Renal cortical epithelial cell (primary cell): ENCODE data around the gene PLD5. TPM values are rescaled to one million over a fixed set of nuclear protein-coding genes. Genes with fewer than 3 reads are reported as not detected.
"Not testable (repeated sequence)": the region's sequence is repeated elsewhere in the genome, so short reads cannot be mapped to it uniquely, and the experiment has no call there.

Experiments used
- DNase-seq: peaks from one replicate; pipeline ENCODE4 v3.0.0-alpha.2; 2011; ENCODE audit warnings: low read depth
- total RNA-seq: library from RNA; depleted of rRNA; stranded (reverse); fragments of >200 nt; gene quantifications from 2 replicates; pipeline ENCODE4 v1.2.3, GENCODE V29; 2014

PLD5 gene
- total RNA-seq, 1 donor from 2014 or later: 1.7 TPM

DNA sequence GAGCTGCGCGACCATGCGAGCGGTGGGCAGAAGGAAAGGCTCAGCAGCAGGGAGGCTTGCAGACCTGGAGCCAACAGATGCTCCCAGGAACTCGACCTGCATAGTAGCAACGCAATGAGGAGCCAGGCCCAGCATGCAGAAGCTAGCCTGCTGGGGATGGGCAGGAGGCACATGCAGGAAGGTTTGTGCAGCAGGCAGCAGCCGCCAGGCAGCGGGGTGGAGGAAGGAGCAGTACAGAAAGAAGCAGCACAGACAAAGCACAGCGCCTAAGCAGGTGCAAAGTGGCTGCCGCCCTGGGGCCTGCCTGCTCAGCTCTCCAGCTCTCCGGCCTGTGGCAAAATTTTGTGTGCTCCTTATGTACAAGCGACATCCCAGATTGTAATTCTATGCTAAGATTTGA is 312.1 kb downstream of the PLD5 start:
- no peak for DNase-seq

DNA sequence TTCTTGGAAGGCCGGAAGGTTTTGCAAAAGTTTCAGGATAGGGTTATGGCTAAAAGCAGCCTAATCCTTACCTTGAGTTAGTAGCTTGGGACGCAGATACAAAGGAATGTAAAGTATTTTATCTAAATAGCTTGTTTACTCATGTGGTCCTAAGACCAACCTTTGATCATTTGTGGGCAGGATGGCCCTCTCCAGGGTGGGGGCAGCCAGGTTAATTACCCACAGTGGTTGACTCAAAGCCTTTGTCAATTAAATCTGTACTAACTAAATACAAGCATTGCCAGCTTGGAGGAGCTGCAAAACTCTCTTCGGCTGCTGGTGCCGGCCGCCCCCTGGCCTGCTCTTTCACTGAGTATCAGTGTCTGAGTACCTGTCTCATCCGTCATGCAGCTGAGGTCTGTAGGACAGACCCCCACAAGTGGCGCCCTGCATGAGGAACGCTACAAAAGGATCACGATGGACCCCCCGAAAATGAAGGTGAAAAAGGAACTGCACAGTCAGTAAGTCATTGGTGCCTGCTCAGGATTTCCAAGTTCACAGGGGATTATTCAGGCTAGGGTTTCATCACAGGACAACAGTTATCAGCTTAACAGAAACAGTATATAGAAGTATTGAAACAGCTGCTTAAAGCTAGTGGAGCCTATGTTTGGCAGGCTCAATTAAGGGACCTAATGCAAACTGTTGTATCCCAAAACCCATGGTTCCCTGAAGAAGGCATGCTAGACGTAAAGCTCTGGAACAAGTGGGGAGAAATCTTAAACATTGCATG is 313.1 kb downstream of the PLD5 start:
- DNase-seq: no peak

DNA sequence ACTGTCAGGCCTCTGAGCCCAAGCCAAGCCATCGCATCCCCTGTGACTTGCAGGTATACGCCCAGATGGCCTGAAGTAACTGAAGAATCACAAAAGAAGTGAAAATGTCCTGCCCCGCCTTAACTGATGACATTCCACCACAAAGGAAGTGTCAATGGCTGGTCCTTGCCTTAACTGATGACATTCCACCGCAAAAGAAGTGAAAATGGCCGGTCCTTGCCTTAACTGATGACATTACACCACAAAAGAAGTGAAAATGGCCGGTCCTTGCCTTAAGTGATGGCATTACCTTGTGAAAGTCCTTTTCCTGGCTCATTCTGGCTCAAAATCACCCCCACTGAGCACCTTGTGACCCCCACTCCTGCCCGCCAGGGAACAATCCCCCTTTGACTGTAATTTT is 314.2 kb downstream of the PLD5 start:
- not testable (repeated sequence) for DNase-seq

DNA sequence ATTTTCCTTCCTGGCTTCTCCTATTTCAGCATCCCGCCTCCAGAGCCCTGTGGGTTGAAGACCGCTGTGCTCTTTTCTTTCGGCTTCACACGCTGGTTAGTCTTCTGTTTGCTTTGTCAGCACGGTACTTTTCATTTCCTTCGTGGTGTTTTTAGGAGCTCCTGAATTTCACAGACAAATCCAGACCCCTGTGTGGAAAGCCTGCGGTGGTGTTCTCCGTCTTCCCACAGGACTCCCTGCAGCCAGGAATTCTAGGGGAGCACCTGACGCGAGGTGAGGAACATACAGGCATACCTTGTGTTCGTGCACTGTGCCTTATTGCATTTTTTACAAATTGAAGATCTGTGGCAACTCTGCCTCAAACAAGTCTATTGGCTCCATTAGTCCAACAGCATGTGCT is 315.4 kb downstream of the PLD5 start:
- DNase-seq: no peak

DNA sequence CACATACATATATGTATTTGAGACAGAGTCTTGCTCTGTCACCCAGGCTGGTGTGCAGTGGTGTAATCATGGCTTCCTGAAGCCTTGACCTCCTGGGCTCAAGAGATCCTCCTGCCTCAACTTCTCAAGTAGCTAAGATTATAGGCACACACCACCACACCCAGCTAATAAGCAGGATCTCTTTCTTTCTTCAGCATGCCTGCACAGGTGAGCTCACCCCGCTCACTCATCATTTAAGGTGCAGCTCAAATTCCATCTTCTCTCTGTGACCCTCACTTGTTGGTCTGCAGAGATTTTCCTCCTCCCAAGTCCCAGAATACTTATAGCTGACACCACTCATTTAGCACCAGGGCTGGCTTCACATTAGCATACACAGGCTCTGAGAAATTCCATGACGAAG is 316.5 kb downstream of the PLD5 start:
- DNase-seq: no peak

DNA sequence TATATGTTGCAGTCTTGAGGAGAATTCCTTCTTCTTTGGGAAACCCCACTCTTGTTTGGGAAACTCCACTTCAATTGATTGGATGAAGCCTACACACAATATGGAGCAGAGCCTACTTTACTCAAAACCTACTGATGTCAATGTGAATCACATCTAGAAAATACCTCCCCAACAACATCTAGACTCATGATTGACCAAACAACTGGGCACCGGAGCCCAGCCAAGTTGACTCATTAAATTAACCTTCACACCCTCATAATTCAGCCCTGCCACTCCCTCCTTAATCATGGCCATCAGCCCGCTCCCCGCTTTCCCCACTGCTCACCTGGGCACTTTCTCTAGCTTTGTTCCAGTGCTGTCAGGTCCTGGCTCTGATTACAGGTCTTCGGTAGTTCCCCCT is 317.5 kb downstream of the PLD5 start:
- no peak for DNase-seq

DNA sequence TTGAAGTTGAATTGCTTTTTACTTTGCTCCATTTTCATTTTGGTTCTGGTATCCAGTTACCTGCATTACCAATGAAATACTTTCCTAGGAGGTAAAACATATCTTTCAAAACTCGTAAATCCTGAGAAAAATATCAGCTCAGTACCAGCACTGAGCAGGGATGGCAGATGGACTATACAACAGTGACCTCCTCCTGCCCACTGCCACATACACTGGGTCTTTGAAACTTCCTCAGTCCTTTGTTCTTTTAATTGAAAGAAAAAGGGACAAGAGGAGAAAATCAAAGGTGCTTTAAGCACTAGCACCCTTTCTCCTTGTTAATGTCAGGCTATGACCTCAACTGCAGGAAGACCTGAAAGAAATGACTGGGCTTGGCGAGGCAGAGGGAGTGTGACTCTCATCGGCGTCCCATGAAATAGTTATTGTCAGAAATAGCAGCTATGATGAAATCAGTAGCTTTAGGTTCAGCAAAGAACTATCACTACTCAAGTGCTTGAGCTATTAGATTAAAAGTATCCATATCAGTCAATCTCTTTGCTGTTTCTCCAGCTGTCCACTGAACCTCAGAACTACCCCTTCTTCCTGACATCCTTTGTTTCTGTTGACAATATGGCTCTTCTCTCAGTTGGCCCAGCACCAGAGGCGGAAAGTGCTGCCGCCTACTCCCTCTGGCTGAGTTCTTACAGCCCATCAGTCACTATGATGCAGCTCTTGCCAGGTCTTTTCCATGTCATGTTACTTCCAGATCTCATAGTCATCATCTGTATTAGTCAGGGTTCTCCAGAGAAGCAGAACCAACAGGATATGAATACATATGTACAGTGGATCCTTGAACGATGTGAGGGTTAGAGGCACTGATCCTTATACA is 318.6 kb downstream of the PLD5 start:
- DNase-seq: no peak

DNA sequence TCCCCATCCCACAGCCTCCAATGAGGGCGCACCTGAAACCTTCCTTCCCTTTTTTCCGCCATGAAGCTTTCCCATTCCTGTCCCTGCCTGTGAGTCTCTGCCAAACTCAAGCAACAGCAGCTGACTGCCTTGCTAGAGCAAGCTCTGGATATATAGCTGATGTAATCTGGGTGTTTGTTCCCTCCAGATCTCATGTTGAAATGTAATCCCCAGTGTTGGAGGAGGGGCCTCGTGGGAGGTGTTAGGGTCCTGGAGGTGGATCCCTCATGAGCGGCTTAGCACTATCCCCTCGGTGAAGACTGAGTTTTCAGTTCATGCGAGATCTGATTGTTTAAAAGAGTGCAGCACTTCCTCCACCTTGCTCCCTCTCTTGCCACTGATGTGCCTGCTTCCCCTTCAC is 321.2 kb downstream of the PLD5 start:
- no peak for DNase-seq

DNA sequence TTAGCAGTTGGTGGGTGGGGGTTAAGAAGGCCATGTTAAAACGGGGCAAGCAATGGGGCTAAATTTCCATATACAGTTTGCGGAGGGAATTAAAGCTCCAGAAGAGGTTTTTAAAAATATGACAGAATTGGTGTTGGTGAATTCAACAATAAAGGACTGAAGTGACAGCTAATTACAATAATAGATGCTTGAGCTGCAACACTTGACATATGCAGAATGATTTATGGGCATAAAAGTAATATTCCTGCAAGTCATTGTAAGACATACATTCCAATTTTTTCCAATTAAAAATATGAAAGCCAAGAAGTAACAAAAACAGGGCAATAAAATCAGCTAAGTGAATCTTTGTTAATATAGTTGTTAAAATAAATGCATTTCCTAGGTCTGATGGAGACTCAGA is 323.4 kb downstream of the PLD5 start:
- no peak for DNase-seq

DNA sequence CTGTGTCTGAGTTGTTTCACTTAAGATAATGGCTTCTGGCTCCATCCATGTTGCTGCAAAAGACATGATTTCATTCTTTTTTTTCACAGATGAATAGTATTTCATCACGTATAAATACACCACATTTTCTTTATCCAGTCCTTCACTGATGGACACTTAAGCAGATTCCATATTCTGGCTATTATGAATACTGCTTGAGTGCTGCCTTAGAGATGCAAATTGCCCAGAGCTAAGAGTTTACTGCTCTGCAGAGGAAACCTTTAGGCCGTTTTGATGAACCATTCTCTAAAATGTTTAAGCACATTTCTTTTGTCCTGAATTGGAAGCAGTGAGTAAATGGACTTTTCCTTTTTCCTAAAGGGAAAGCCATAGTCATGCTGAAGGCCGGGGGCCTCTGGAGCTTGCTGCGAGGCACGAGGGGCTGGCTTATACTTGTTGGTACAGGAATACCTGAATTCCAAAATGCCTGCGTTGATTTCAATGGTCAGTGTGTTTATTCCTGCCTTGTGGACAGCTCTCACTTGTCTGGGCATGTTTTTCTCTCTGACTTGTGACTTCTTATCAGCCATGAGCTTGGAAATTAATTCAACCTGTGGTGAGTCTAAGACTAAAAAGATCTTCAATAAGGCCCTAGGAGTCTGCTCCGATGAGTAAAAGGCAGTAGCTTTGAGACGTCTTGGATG is 324.6 kb downstream of the PLD5 start:
- DNase-seq: no peak

DNA sequence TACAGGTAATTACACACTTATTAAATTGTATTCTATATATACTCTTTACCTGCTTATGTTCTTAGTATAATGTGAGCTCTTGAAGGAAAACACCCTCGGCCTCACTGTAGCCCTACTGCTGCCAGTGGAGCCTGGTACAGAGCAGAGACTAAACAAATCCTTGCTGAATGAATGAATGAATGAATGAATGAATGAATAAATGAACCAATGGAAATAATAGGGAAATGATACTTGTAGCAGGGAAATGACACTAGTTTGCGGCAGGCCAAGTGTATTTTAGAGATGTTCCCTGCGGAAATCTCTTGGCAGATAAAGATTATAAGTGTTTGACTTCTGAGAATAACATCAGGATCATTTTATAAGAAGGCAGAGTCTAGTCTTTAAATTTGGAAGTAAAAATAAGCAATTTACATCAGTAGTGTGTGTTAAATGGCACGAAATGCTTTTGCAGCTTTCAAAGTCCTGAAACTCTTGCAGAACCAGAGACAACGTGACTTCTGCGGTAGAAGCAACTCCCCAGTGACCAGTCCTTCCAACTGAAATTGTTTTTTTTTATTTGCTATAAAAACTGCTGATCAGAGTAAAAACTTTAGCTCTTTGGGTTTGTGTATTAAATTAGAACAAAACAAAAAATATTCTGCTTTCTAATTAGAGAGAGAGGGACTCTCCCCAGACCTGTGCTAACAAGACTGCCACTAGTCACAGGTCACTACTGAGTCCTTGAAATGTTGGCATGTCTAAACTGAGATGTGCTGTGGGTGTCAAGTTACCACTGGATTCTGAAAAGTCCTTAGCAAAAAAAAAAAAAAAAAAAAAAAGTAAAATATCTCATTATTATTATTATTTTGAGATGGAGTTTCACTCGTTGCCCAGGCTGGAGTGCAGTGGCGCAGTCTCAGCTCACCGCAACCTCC is 326.3 kb downstream of the PLD5 start:
- DNase-seq: no peak

DNA sequence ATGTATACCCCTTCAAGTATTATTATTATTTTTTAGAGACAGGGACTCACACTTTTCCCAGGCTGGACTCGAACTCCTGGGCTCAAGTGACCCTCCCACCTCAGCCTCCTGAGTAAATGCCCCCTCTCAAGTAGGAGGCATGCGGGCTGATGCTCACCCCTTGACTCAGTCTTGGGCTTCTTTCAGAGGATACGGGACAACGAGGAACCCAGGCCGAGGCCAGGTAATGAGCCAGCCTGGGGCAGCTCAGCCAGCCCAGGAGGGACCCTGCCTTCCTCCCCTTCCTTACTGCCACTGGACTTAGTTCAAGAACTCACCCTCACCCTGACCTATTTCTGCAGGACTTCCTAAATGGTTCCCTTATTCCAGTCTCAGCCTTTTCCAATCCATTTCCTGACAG is 327.6 kb downstream of the PLD5 start:
- no peak for DNase-seq

DNA sequence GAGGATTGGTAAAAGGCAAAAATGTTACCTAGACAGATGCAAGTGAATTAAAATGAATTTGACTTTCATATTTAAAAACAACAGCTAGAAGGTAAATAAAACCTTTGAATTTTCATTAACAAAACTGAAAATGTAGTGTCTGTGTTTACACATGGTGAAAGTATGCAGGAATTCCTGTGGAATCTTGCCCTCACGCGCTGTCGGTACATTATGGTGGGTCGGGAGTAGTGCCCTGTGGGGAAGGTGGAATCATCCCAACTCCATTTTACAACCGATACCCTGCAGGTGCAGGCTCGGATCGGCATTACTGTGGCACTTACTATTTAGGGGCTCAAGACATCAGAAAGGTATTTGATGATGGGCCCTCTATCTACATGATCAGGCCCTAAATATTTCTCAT is 328.4 kb downstream of the PLD5 start:
- no peak for DNase-seq

DNA sequence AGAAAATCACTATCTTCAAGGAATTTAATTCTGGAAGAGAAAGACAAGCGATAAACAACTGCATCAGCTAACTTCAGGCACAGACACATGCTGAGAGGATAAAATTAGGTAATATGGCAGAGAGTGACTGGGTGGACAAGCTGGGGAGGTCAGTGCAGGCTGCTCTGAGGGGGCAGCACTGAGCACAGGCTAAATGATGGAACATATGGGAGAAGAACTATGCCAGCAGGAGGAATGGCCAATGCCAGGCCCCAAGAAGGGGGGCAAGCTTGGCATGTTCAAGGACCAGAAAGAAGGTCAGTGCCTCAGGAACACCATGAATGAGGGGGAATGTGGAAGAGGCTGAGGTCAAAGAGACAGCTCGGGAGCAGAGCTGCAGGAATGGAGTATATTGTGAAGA is 334.9 kb downstream of the PLD5 start:
- DNase-seq: no peak

DNA sequence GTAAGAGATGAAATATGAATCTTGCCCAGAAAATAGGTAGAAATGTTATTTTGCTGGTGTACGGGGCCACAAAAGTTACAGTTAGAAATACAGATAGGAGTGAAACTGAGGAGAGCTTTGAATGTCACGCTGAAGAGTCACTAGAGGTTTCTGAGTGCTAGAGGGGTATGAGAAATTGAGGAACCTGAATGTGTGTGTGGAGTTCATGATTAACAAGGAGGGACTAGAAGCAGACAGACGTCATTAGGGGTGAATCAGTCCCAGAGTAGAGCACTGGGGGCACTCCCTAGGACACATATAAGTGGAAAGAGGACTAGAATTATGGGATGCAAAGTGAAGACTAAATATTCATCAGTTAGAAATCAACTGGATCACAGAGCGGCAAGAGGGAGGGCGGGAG is 336.7 kb downstream of the PLD5 start:
- no peak for DNase-seq

DNA sequence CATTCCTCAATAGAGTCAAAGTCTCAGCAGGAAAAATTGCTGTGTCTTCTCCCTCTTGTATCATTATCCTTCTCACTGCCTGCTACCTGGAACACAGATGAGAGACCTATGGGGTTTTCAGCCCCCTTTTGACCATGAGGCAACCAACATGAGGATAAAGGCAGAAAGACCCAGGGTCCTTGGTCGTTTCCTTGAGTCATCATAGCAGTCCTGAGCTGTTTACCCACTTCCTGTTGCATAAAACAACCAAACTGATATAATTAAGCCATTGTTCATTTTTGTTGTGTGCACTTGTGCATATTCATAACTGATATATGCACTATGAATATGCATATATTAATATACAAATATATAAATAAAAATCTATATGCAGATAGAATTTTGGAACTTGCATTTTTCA is 337.3 kb downstream of the PLD5 start:
- DNase-seq: no peak

DNA sequence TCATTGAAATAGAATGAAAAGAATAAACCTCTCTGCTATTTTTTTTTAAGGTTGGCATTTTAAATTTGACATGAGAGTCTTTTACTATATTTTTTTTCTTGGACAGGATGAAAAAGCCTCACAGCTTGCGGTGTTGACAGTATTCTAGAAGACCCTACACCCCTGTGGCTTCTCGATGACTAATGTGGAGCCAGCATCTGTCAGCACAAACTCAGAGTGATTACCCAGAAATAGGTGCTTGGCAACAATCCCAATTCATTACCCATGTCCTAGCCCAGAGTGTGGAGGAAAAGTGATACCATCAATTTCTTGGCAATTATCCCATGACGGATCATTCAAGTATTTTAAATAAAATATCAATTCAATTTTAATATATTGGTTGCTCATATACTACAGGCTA is 338.8 kb downstream of the PLD5 start:
- peak; percentile 9 for DNase-seq

DNA sequence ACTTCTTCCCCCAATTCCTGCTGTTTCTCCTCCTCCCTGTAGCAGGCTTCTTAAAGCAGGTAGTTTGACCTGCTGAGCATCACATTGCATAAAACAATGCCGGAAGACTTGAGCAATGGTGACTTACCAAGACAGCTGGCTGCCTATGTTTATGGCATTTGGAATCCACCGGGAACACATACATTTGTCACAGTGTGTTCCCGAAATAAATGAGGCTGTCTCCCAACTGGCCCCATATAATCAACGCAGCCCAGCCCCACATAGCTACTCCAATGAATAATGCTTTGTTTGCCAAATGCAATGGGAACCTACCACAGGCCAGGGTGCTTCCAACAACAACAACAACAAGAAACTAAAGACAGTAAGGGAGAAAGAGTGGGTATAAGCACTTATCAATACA is 339.5 kb downstream of the PLD5 start:
- no peak for DNase-seq

DNA sequence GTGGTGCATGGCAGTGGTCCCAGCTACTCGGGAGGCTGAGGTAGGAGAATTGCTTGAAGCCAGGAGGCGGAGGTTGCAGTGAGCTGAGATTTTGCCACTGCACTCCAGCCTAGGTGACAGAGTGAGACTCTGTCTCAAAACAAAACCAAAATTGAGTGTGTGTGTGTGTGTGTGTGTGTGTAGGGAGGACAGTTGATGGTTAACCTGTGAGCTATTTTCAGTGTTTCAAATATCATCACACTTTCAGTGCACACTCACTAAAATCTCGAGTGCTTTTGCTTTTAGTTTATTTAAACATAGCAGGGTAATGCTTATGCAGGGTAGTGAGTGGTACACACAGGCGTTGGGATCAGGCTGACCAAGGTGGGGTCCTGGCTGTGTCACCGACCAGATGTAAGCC is 344.7 kb downstream of the PLD5 start:
- not testable (repeated sequence) for DNase-seq

DNA sequence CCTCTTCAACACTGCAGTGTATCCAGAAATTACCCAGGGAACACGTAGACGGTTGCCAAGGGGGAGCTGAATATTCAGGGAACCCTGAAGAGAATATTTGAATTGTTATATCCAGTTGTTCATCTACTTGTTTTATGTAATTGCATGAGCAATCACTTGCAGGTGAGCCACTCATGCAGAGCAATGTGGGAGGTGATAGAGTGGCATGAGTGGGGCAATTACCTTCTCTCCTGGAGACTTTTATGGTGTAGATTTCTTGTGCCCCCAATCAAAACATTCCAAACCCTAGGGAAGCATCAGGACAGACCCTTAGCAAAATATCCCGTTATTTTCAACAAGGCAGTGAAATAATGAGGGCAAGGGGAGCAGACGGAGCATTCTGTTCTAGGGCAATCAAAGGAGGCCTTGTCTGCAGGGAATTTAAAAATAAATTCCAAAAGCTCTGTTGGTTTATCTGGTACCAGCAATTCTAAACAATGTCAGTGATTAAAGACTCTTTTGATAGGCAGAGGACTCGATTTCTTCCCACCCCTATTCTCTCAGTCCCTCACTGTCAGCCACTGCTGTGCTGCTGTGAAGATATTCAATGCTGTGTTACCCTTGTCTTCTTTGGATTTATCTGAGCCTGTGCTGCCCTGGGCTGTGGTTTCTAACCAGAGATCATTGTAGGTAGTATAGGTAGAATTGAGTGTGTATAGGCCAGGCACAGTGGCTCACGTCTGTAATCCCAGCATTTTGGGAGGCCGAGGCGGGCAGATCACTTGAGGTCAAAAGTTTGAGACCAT is 345.4 kb downstream of the PLD5 start:
- no peak for DNase-seq

DNA sequence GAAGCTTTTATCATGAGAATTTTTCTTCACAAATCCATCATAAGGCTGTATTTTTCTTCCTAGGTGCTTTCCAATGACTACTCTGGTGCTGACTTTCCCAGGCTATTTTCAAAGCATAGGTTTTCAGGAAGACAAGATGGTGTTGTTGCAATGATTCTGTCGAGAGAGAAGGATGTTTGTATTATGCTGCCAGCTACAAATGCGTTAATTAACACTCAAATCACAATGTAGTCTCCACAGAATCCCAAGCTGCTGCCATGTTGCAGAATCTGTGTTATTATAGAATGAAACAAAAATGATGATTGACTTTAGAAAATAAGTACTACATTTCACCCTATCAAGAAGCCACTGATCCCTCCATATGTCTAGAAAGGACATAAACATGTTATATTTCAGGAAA is 346.1 kb downstream of the PLD5 start:
- no peak for DNase-seq
